Measurements from ENCODE around the gene HBS1L.
A peak's percentile ranks its signal among the peaks of the same experiment; 100 is the strongest.

Gene HBS1L

GRCh38 chr6:134961366-134961765, 93.3 kb downstream of the HBS1L start:
- H3K9ac ChIP-seq (ENCODE audit: low read length) = no peak overlapping the region
- H3K14ac ChIP-seq (ENCODE audit: low read length) = no peak overlapping the region
- no peak overlapping the region for H3K27ac ChIP-seq (ENCODE audit: low read depth, low read length)
- no peak overlapping the region for H3K18ac ChIP-seq (ENCODE audit: low read length)
- no peak overlapping the region for H2AFZ ChIP-seq (ENCODE audit: insufficient read depth, low read length, poor library complexity)
- H4K8ac ChIP-seq (ENCODE audit: low read depth, low read length) = no peak overlapping the region
- H3K4me1 ChIP-seq (ENCODE audit: control insufficient read depth in 1 of 2, insufficient read depth in 2 of 2, low read length in 2 of 2) = no peaks in the 10 kb centered on the region
- no peak overlapping the region for H3K4me3 ChIP-seq (ENCODE audit: low read depth, low read length)
- H3K79me2 ChIP-seq (ENCODE audit: control insufficient read depth, insufficient read depth, low read length, poor library complexity) = no peaks in the 10 kb centered on the region
- no peaks in the 10 kb centered on the region for H3K27me3 ChIP-seq (ENCODE audit: insufficient read depth, low read length)
- H3K79me1 ChIP-seq (ENCODE audit: low read length) = no peaks in the 10 kb centered on the region
- no peak overlapping the region for H3K23ac ChIP-seq (ENCODE audit: low read length)
- H3K9me3 ChIP-seq (ENCODE audit: insufficient read depth, low read depth, low read length) = no peaks in the 10 kb centered on the region
- no peak overlapping the region for H3K4me2 ChIP-seq (ENCODE audit: low read length)
- no peak overlapping the region for H4K12ac ChIP-seq (ENCODE audit: low read depth, low read length)
- H3K36me3 ChIP-seq (ENCODE audit: control insufficient read depth in 1 of 2, insufficient read depth in 2 of 2, low read length in 2 of 2) = peaks cover 5 to 6% of the 10 kb centered on the region in 2 experiments
- no peak for DNase-seq
- no peak overlapping the region for H2AK5ac ChIP-seq (ENCODE audit: low read length)
- no peak overlapping the region for H2BK5ac ChIP-seq (ENCODE audit: low read depth, low read length, poor library complexity)
- H2BK12ac ChIP-seq (ENCODE audit: low read length) = no peak overlapping the region
- WGBS (ENCODE audit: extremely low coverage, insufficient coverage, insufficient read length) = no CpG with 5 or more reads among the region's 3 CpGs
- H3K4ac ChIP-seq (ENCODE audit: low read depth, low read length) = no peak overlapping the region
- no peak overlapping the region for H4K91ac ChIP-seq (ENCODE audit: low read depth, low read length)
- H2BK120ac ChIP-seq (ENCODE audit: insufficient read depth, low read length, poor library complexity) = no peak overlapping the region

GRCh38 chr6:134959603-134960002, 95.0 kb downstream of the HBS1L start:
- H3K36me3 ChIP-seq (ENCODE audit: control insufficient read depth in 1 of 2, insufficient read depth in 2 of 2, low read length in 2 of 2) = peaks cover 4 to 5% of the 10 kb centered on the region in 2 experiments
- H3K79me1 ChIP-seq (ENCODE audit: low read length) = no peaks in the 10 kb centered on the region
- no peaks in the 10 kb centered on the region for H3K4me1 ChIP-seq (ENCODE audit: control insufficient read depth in 1 of 2, insufficient read depth in 2 of 2, low read length in 2 of 2)
- no peak overlapping the region for H2BK5ac ChIP-seq (ENCODE audit: low read depth, low read length, poor library complexity)
- no peaks in the 10 kb centered on the region for H3K79me2 ChIP-seq (ENCODE audit: control insufficient read depth, insufficient read depth, low read length, poor library complexity)
- H2AK5ac ChIP-seq (ENCODE audit: low read length) = no peak overlapping the region
- no peak overlapping the region for H2BK12ac ChIP-seq (ENCODE audit: low read length)
- H4K91ac ChIP-seq (ENCODE audit: low read depth, low read length) = no peak overlapping the region
- no peak overlapping the region for H3K18ac ChIP-seq (ENCODE audit: low read length)
- no peak overlapping the region for H3K4ac ChIP-seq (ENCODE audit: low read depth, low read length)
- no peak for DNase-seq
- H3K23ac ChIP-seq (ENCODE audit: low read length) = no peak overlapping the region
- no peaks in the 10 kb centered on the region for H3K9me3 ChIP-seq (ENCODE audit: insufficient read depth, low read depth, low read length)
- no peak overlapping the region for H3K4me3 ChIP-seq (ENCODE audit: low read depth, low read length)
- H3K27ac ChIP-seq (ENCODE audit: low read depth, low read length) = no peak overlapping the region
- H4K8ac ChIP-seq (ENCODE audit: low read depth, low read length) = no peak overlapping the region
- H3K27me3 ChIP-seq (ENCODE audit: insufficient read depth, low read length) = no peaks in the 10 kb centered on the region
- H3K9ac ChIP-seq (ENCODE audit: low read length) = no peak overlapping the region
- no peak overlapping the region for H3K14ac ChIP-seq (ENCODE audit: low read length)
- H2AFZ ChIP-seq (ENCODE audit: insufficient read depth, low read length, poor library complexity) = no peak overlapping the region
- no peak overlapping the region for H4K12ac ChIP-seq (ENCODE audit: low read depth, low read length)
- no peak overlapping the region for H3K4me2 ChIP-seq (ENCODE audit: low read length)
- H2BK120ac ChIP-seq (ENCODE audit: insufficient read depth, low read length, poor library complexity) = no peak overlapping the region

GRCh38 chr6:134956676-134957075, 97.9 kb downstream of the HBS1L start:
- WGBS (ENCODE audit: extremely low coverage, insufficient coverage, insufficient read length) = no CpG with 5 or more reads among the region's 2 CpGs
- H3K79me1 ChIP-seq (ENCODE audit: low read length) = no peaks in the 10 kb centered on the region
- no peak overlapping the region for H3K23ac ChIP-seq (ENCODE audit: low read length)
- no peaks in the 10 kb centered on the region for H3K27me3 ChIP-seq (ENCODE audit: insufficient read depth, low read length)
- no peak overlapping the region for H2BK120ac ChIP-seq (ENCODE audit: insufficient read depth, low read length, poor library complexity)
- DNase-seq = peak in 1 of 2 donors; percentile 12
- H3K4me3 ChIP-seq (ENCODE audit: low read depth, low read length) = no peak overlapping the region
- H3K18ac ChIP-seq (ENCODE audit: low read length) = no peak overlapping the region
- H4K8ac ChIP-seq (ENCODE audit: low read depth, low read length) = no peak overlapping the region
- no peaks in the 10 kb centered on the region for H3K9me3 ChIP-seq (ENCODE audit: insufficient read depth, low read depth, low read length)
- H4K12ac ChIP-seq (ENCODE audit: low read depth, low read length) = no peak overlapping the region
- no peak overlapping the region for H4K91ac ChIP-seq (ENCODE audit: low read depth, low read length)
- H2AK5ac ChIP-seq (ENCODE audit: low read length) = no peak overlapping the region
- H3K36me3 ChIP-seq (ENCODE audit: control insufficient read depth in 1 of 2, insufficient read depth in 2 of 2, low read length in 2 of 2) = no peaks in the 10 kb centered on the region
- no peak overlapping the region for H2BK12ac ChIP-seq (ENCODE audit: low read length)
- H3K4me1 ChIP-seq (ENCODE audit: control insufficient read depth in 1 of 2, insufficient read depth in 2 of 2, low read length in 2 of 2) = no peaks in the 10 kb centered on the region
- no peak overlapping the region for H2AFZ ChIP-seq (ENCODE audit: insufficient read depth, low read length, poor library complexity)
- no peak overlapping the region for H3K4me2 ChIP-seq (ENCODE audit: low read length)
- no peak overlapping the region for H2BK5ac ChIP-seq (ENCODE audit: low read depth, low read length, poor library complexity)
- H3K14ac ChIP-seq (ENCODE audit: low read length) = no peak overlapping the region
- no peaks in the 10 kb centered on the region for H3K79me2 ChIP-seq (ENCODE audit: control insufficient read depth, insufficient read depth, low read length, poor library complexity)
- H3K9ac ChIP-seq (ENCODE audit: low read length) = no peak overlapping the region
- no peak overlapping the region for H3K27ac ChIP-seq (ENCODE audit: low read depth, low read length)
- H3K4ac ChIP-seq (ENCODE audit: low read depth, low read length) = no peak overlapping the region

GRCh38 chr6:134956032-134956431, 98.6 kb downstream of the HBS1L start:
- no peak overlapping the region for H2BK120ac ChIP-seq (ENCODE audit: insufficient read depth, low read length, poor library complexity)
- no peak overlapping the region for H3K4ac ChIP-seq (ENCODE audit: low read depth, low read length)
- H3K36me3 ChIP-seq (ENCODE audit: control insufficient read depth in 1 of 2, insufficient read depth in 2 of 2, low read length in 2 of 2) = no peaks in the 10 kb centered on the region
- H4K91ac ChIP-seq (ENCODE audit: low read depth, low read length) = no peak overlapping the region
- H3K14ac ChIP-seq (ENCODE audit: low read length) = no peak overlapping the region
- no peak overlapping the region for H2AFZ ChIP-seq (ENCODE audit: insufficient read depth, low read length, poor library complexity)
- no peak overlapping the region for H3K18ac ChIP-seq (ENCODE audit: low read length)
- no peak overlapping the region for H3K23ac ChIP-seq (ENCODE audit: low read length)
- H4K8ac ChIP-seq (ENCODE audit: low read depth, low read length) = no peak overlapping the region
- H3K4me3 ChIP-seq (ENCODE audit: low read depth, low read length) = no peak overlapping the region
- H2BK5ac ChIP-seq (ENCODE audit: low read depth, low read length, poor library complexity) = no peak overlapping the region
- H3K9me3 ChIP-seq (ENCODE audit: insufficient read depth, low read depth, low read length) = no peaks in the 10 kb centered on the region
- H2AK5ac ChIP-seq (ENCODE audit: low read length) = no peak overlapping the region
- H3K79me2 ChIP-seq (ENCODE audit: control insufficient read depth, insufficient read depth, low read length, poor library complexity) = no peaks in the 10 kb centered on the region
- H3K4me1 ChIP-seq (ENCODE audit: control insufficient read depth in 1 of 2, insufficient read depth in 2 of 2, low read length in 2 of 2) = no peaks in the 10 kb centered on the region
- H2BK12ac ChIP-seq (ENCODE audit: low read length) = no peak overlapping the region
- no peak overlapping the region for H3K4me2 ChIP-seq (ENCODE audit: low read length)
- no CpG with 5 or more reads among the region's 5 CpGs for WGBS (ENCODE audit: extremely low coverage, insufficient coverage, insufficient read length)
- no peaks in the 10 kb centered on the region for H3K27me3 ChIP-seq (ENCODE audit: insufficient read depth, low read length)
- H4K12ac ChIP-seq (ENCODE audit: low read depth, low read length) = no peak overlapping the region
- no peak overlapping the region for H3K9ac ChIP-seq (ENCODE audit: low read length)
- H3K27ac ChIP-seq (ENCODE audit: low read depth, low read length) = no peak overlapping the region
- DNase-seq = no peak
- H3K79me1 ChIP-seq (ENCODE audit: low read length) = no peaks in the 10 kb centered on the region

All from trophoblast cell (in vitro differentiated cells and primary cell).